Suprapubic skin (tissue), 4 donors: ENCODE results near the gene DNAH14. TPM values are rescaled to one million over a fixed set of nuclear protein-coding genes. Genes with fewer than 3 reads are reported as not detected.

ENCODE experiments used
- DNase-seq, 2 donors: peaks; one replicate each; pipeline ENCODE4 v3.0.0-alpha.2; 2019; ENCODE audit warnings: low spot score in 2 of 2
- H3K27ac ChIP-seq: fragments of 200-600 bp; sonication (generic); one replicate; pipeline ENCODE4 v1.5.1; 2019
- H3K27me3 ChIP-seq: fragments of 200-600 bp; sonication (generic); one replicate; pipeline ENCODE4 v1.5.1; 2019
- H3K36me3 ChIP-seq: fragments of 200-600 bp; sonication (generic); one replicate; pipeline ENCODE4 v1.5.1; 2019
- H3K4me1 ChIP-seq: fragments of 200-600 bp; sonication (generic); one replicate; pipeline ENCODE4 v1.5.1; 2019
- H3K4me3 ChIP-seq: fragments of 200-600 bp; sonication (generic); one replicate; pipeline ENCODE4 v1.5.1; 2019; ENCODE audit warnings: mild to moderate bottlenecking
- H3K9me3 ChIP-seq: fragments of 200-600 bp; sonication (generic); one replicate; pipeline ENCODE4 v1.5.1; 2019
- EP300 ChIP-seq: sonication (generic); formaldehyde crosslinking; IDR thresholded peaks from one replicate; pipeline ENCODE4 v1.6.1; 2017; ENCODE audit warnings: antibody characterized with exemption
- POLR2A ChIP-seq, 2 donors: fragments of 450-650 bp; IDR thresholded peaks; one replicate each; pipeline ENCODE4 v1.6.1; 2017; ENCODE audit warnings: antibody characterized with exemption in 2 of 2, mild to moderate bottlenecking in 2 of 2, moderate library complexity in 2 of 2
- POLR2AphosphoS5 ChIP-seq, 3 donors: sonication (generic); formaldehyde crosslinking; IDR thresholded peaks; one replicate each; pipeline ENCODE4 v1.6.1; 2017; ENCODE audit warnings: antibody characterized with exemption in 3 of 3
- WGBS: methylation state at CpG from one replicate; pipeline ENCODE4 v1.1.5; 2018; 5-methylcytosine and 5-hydroxymethylcytosine counted together
- total RNA-seq, 4 donors: library from RNA; depleted of rRNA; stranded (reverse); fragments of >200 nt; gene quantifications; one replicate each; pipeline ENCODE4 v1.1.0, GENCODE V29; 2016
- TF ChIP-seq, protein P1 (sequence below), 2 donors: fragments of 200-600 bp in 1 of 2; fragments of 450-650 bp in 1 of 2; sonication (generic) in 1 of 2; IDR thresholded peaks; one replicate each; pipeline ENCODE4 v1.5.1; 2016 to 2019; ENCODE audit warnings: antibody characterized with exemption in 2 of 2, mild to moderate bottlenecking in 1 of 2, moderate library complexity in 1 of 2

Gene DNAH14
- total RNA-seq, 4 donors from 2014 or later, result 4.2 to 6.2 (median 5.4) TPM

DNA sequence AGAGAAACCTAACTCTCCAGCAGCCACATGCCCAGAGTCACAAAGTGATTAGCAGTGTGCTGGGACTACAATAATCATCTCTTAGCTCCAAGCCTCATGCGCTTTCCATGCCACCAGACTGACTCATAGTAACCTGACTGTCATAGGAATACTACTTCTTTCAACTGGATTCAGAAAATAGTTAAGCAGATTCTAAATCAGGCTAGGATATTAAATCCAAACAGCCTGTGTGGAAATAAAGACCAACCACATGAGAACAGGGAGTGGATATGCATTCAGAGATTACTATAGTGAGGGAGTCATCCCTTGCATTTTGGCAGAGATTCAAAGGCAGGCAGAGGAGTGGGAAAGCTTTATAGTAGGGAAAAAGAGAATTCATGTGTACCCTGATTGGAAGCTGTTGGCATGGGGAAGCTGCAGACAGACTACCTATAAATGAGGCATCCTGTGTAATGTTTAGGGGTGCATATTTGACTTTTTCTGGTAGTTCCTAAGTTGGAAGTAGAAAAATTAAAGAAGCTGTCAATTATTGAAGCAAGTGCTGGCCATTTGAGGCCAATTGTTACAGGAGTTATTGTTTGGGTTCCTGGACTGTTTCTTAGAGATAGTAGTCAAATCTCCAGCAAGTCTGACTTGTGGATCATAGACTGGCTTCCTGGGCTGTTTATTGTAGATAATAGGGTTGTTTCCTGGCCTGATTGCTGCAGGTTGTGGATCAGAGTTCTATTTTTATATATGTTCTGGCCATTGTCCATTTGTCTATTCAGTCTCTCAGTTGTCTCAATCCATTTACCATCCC lies 31.7 kb upstream of the DNAH14 start:
- Histone ChIP-seq H3K4me1 (no peaks in the 10 kb centered on the region), H3K9me3 (no peaks in the 10 kb centered on the region), H3K36me3 (no peaks in the 10 kb centered on the region), H3K27me3 (peaks cover 8% of the 10 kb centered on the region), H3K27ac (no peak overlapping the region), H3K4me3 (no peak overlapping the region)
- 96% methylated on average over 1 of the region's 1 CpG for WGBS
- no peak for DNase-seq
- no peak for TF ChIP-seq POLR2AphosphoS5 (IDR thresholded peaks at IDR 0.05)
- no peak for TF ChIP-seq POLR2A (IDR thresholded peaks at IDR 0.05)
- no peak for TF ChIP-seq EP300
- TF ChIP-seq, protein P1, sequence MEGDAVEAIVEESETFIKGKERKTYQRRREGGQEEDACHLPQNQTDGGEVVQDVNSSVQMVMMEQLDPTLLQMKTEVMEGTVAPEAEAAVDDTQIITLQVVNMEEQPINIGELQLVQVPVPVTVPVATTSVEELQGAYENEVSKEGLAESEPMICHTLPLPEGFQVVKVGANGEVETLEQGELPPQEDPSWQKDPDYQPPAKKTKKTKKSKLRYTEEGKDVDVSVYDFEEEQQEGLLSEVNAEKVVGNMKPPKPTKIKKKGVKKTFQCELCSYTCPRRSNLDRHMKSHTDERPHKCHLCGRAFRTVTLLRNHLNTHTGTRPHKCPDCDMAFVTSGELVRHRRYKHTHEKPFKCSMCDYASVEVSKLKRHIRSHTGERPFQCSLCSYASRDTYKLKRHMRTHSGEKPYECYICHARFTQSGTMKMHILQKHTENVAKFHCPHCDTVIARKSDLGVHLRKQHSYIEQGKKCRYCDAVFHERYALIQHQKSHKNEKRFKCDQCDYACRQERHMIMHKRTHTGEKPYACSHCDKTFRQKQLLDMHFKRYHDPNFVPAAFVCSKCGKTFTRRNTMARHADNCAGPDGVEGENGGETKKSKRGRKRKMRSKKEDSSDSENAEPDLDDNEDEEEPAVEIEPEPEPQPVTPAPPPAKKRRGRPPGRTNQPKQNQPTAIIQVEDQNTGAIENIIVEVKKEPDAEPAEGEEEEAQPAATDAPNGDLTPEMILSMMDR (IDR thresholded peaks at IDR 0.05), result no peak

DNA sequence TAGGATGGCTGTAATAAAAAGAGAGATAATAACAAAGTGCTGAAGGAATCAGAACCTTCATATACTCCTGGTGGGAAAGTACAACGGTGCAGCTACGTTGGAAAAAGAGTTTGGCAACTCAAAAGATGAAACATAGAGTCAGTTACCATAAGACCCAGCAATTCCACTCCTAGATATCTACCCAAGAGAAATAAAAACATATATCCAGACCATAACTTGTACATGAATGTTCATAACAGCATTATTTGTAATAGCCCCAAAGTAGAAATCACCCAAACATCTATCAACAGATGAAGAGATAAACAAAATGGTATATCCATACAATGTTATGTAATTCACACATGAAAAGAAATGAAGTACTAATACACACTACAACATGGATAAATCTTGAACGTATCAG lies 30.5 kb upstream of the DNAH14 start:
- Histone ChIP-seq H3K4me3 (no peak overlapping the region), H3K36me3 (no peaks in the 10 kb centered on the region), H3K27me3 (peaks cover 8% of the 10 kb centered on the region), H3K9me3 (no peaks in the 10 kb centered on the region), H3K4me1 (no peaks in the 10 kb centered on the region), H3K27ac (no peak overlapping the region)
- DNase-seq, result no peak
- TF ChIP-seq, protein P1 (IDR thresholded peaks at IDR 0.05), result no peak
- TF ChIP-seq POLR2A (IDR thresholded peaks at IDR 0.05), result no peak
- TF ChIP-seq POLR2AphosphoS5 (IDR thresholded peaks at IDR 0.05), result no peak
- no peak for TF ChIP-seq EP300
- 91% methylated on average over 3 of the region's 3 CpGs for WGBS

DNA sequence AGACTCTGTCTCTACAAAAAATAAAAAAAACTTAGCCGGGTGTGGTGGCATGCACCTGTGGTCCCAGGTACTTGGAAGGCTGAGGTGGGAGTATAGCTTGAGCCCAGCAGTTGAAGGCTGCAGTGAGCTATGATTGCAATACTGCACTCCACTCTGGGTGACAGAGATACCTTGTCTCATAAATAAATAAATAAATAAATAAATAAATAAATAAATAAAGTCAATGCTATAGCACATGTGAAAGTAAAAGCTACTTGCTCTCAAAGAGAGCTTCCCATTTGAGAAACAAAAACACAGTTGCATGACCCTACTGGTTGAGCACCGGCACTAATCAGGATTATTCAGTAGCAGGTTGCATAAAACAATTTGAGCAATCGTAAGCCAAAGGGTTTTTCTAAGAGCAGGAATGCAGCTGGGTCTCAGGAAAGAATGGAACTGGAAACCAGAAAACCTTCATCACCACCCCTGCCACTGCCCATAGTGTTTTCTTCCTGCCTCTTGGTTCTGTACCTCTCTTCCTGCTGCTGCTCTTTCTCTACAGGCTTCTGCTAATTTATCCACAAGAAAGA lies 29.3 kb upstream of the DNAH14 start:
- Histone ChIP-seq H3K9me3 (no peaks in the 10 kb centered on the region), H3K4me3 (no peak overlapping the region), H3K27me3 (peaks cover 8% of the 10 kb centered on the region), H3K27ac (no peak overlapping the region), H3K36me3 (no peaks in the 10 kb centered on the region), H3K4me1 (no peaks in the 10 kb centered on the region)
- DNase-seq, result no peak
- TF ChIP-seq POLR2A (IDR thresholded peaks at IDR 0.05) (no peak), POLR2AphosphoS5 (IDR thresholded peaks at IDR 0.05) (no peak), EP300 (no peak)
- TF ChIP-seq, protein P1 (IDR thresholded peaks at IDR 0.05), result no peak
- 77% methylated on average over 3 of the region's 3 CpGs for WGBS

DNA sequence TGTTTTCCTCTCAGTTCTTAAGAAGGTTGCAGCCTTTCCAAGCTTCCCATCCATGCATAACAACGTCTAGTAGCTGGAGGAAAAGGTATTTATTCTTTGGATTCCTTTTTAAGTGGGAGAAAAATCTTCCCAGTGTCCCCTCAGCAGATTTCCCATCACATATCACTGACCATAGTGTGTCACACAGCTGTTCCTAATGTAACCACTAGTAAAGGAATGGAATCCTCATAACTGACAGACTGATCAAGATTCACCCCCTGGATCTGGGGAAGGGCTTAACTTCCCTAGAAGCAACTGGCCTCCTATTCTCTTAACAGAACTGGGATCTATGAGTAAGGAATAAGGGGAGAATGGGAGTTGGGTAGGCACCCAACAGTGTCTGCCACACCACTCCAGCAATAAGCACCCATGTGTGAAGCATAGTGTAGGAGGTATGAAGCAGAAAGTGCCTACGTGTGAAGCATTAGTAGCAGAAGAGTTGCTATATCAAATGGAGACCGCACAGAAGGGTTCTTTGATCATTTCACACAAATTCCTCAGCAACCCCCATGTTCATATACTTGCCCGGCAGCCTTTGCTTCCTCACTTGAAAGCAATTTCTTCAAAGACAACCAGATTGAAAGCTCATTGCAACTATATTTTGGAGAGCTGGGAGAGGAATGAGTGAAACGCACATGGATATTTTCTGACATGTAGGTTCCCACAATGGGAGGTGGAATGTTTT lies 28.2 kb upstream of the DNAH14 start:
- DNase-seq, result no peak
- WGBS, result 30% methylated on average over 5 of the region's 5 CpGs
- H3K4me1 ChIP-seq, result no peaks in the 10 kb centered on the region
- no peaks in the 10 kb centered on the region for H3K9me3 ChIP-seq
- no peak overlapping the region for H3K4me3 ChIP-seq
- H3K27me3 ChIP-seq, result peaks cover 8% of the 10 kb centered on the region
- no peak overlapping the region for H3K27ac ChIP-seq
- no peaks in the 10 kb centered on the region for H3K36me3 ChIP-seq
- TF ChIP-seq EP300, result no peak
- TF ChIP-seq, protein P1 (IDR thresholded peaks at IDR 0.05), result no peak
- no peak for TF ChIP-seq POLR2AphosphoS5 (IDR thresholded peaks at IDR 0.05)
- TF ChIP-seq POLR2A (IDR thresholded peaks at IDR 0.05), result no peak

DNA sequence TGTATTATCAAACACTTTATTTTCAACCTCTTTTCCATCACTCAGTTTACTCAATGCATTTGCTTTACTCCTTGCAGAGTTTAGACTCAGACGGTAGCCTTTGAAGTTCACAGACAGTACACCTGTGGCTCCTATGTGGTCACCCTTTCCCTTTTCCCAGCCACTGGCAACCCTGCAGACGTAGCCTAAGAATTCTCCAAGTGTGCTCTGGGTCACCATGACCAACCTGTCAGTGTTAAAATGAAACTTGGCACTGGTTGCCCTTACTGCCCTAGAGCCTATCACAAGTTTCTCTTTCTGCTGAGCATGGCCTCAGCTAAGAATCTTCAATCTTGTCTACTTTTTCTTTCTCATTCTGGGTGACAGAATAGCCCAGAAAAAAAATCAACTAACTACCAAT lies 25.5 kb upstream of the DNAH14 start:
- no peak overlapping the region for H3K4me3 ChIP-seq
- H3K27me3 ChIP-seq, result peaks cover 12% of the 10 kb centered on the region
- H3K36me3 ChIP-seq, result no peaks in the 10 kb centered on the region
- H3K4me1 ChIP-seq, result no peaks in the 10 kb centered on the region
- DNase-seq, result no peak
- TF ChIP-seq POLR2AphosphoS5 (IDR thresholded peaks at IDR 0.05), result no peak
- no peak for TF ChIP-seq POLR2A (IDR thresholded peaks at IDR 0.05)
- WGBS, result 75% methylated on average over 2 of the region's 2 CpGs
- H3K27ac ChIP-seq, result no peak overlapping the region
- H3K9me3 ChIP-seq, result no peaks in the 10 kb centered on the region
